GM10248 (cell line): Measurements from ENCODE around the gene THAP5.

Experiments
- CTCF ChIA-PET: fragments of 300-600 bp; sonication (Branson Sonifier 250); formaldehyde crosslinking; extraction: SDS; loops from one replicate; lab custom pipeline; 2021; ENCODE audit warnings: antibody characterized with exemption; lab: Yijun Ruan, JAX
- POLR2A ChIA-PET: fragments of 350-650 bp; sonication (Branson Sonifier 250); formaldehyde crosslinking; extraction: SDS; loops from one replicate; lab custom pipeline; 2020; ENCODE audit warnings: antibody characterized with exemption; lab: Yijun Ruan, JAX
- DNase-seq: peaks from one replicate; pipeline ENCODE4 v3.0.0; 2012; ENCODE audit errors: extremely low spot score
- TF ChIP-seq, protein P1 (sequence below): IDR thresholded peaks from 2 replicates; pipeline ENCODE4 v1.5.1; 2012; ENCODE audit warnings: mild to moderate bottlenecking, low read depth; ENCODE audit errors: extremely low read depth, missing control alignments, control extremely low read depth

The THAP5 gene

DNA sequence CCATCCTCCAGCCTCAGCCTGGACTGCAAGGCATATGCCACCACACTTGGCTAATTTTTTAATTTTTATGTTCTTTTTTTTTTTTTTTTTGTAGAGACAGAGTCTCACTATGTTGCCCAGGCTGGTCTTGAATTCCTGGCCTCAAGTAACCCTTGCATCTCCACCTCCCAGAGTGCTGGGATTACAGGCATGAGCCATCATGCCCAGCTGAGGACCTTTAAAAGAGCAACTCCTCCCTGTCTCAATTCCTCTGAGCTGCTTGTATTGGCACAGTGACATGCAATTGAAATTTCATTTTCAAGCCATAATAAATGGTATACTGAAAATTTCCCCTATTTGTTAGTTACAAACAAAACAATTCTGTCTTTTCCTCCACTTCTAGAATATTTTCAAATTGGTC lies 19.7 kb upstream of the THAP5 start:
- TF ChIP-seq, protein P1, sequence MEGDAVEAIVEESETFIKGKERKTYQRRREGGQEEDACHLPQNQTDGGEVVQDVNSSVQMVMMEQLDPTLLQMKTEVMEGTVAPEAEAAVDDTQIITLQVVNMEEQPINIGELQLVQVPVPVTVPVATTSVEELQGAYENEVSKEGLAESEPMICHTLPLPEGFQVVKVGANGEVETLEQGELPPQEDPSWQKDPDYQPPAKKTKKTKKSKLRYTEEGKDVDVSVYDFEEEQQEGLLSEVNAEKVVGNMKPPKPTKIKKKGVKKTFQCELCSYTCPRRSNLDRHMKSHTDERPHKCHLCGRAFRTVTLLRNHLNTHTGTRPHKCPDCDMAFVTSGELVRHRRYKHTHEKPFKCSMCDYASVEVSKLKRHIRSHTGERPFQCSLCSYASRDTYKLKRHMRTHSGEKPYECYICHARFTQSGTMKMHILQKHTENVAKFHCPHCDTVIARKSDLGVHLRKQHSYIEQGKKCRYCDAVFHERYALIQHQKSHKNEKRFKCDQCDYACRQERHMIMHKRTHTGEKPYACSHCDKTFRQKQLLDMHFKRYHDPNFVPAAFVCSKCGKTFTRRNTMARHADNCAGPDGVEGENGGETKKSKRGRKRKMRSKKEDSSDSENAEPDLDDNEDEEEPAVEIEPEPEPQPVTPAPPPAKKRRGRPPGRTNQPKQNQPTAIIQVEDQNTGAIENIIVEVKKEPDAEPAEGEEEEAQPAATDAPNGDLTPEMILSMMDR = no peak
- POLR2A ChIA-PET = interaction anchor here (0.7 kb wide), 1 partner anchor 20 kb away, joined by 4 read pairs; the partner anchor contains the start of genes DNAJB9 and THAP5
- CTCF ChIA-PET = interaction anchor here (1.3 kb wide), 1 partner anchor 13 kb away, joined by 3 read pairs; no protein-coding TSS in a partner anchor
- no peak for DNase-seq

DNA sequence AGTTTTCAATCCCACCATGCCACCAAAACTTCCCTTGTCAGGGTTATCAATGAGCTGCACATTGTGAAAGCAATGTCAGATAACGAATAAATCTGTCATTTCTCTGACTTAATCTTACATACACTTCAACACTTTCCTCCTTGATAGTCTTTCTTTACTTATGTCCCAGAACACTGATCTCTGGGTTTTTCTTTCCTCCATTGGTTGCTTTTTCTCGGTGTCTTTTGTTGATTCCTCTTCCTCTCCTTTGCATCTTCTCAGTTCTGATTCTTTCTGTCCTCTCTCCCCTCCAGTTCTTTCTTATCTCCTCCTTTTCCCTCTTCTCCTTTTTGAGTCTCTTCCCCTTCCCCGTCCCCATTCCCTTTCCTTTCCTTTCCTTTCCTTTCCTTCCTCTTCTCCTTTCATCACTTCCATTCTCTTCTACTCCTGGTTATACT lies 16.8 kb upstream of the THAP5 start:
- TF ChIP-seq, protein P1 = no peak
- CTCF ChIA-PET = no interaction called here
- POLR2A ChIA-PET = no interaction called here
- DNase-seq = no peak

DNA sequence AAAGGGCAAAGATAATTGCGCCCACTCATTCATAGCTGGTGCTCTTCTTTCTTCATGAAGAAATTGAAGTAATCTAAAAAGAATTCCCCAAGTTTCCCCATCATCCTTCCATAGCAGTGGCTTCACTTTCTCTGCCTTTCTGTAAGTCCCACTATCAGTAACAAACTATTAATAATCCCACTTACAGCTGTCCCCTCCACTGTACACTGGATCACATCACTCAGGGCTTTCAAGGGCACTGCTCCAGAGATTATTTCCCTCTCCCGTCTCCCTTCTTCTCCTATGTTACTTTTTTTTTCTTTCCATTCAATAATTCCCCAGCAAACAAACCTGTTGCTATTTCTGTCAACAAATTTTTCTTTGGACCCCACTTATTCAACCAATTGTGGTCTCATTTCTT lies 16.3 kb upstream of the THAP5 start:
- POLR2A ChIA-PET = no interaction called here
- CTCF ChIA-PET = no interaction called here
- TF ChIP-seq, protein P1 = no peak
- no peak for DNase-seq

DNA sequence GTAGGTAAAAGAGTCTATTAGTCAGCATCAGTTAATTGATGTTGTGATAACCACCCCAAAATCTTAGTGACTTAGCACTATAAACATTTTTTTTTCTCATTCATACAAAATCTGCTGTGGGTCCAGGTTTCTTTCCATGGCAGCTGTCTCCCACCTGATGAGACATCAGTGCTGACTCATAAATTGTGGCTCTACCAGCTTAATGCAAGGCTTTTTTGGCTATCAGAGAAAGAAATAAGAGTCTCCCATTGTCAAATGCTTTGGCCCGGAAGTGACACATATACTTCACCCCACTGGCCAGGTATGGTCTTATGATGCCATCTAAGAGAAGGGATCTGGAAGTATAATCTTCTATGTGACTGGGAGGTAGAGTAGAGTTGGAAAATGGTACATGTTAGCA lies 14.7 kb upstream of the THAP5 start:
- CTCF ChIA-PET = interaction anchor here (0.9 kb wide), 1 partner anchor 10 kb away, joined by 3 read pairs; no protein-coding TSS in a partner anchor
- TF ChIP-seq, protein P1 = no peak
- POLR2A ChIA-PET = no interaction called here
- DNase-seq = no peak

DNA sequence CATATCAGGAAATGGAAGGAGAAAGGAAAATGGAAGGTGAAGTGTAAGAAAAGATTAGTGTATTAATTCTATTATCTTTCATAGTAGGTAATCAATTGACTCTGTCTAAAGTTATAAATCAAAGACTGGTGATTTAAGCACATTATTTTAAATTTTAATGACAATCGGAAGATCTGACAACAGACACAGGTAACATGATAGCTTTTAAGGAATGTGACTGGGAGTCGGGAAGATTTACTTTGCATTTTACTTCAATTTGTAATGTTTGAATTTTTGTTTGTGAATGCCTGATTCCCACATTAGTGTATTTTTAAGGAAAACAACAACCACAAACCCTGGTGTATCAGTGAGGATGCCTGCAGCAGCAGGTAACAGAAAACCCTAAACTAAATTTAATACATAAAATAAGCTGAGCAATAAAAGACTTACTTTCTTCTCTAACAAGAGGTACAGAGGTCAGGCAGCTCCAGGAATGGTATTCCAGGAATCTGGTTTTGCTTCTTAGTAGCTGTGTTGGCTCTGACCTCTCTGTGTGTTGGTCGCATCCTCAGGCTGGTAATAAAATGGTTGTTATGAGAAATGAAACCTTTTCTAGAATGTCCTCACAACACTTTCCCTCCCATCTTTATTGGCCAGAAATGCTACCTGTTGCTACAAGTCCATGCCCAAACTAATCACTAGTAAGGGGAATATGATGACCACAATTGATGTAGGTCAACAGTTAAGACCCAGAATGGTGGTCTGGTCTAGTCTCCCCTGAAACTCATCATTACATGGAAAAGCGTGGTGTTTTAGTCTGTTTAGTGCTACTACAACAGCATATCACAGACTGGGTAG lies 12.4 kb upstream of the THAP5 start:
- POLR2A ChIA-PET = no interaction called here
- DNase-seq = no peak
- TF ChIP-seq, protein P1 = no peak
- CTCF ChIA-PET = no interaction called here

DNA sequence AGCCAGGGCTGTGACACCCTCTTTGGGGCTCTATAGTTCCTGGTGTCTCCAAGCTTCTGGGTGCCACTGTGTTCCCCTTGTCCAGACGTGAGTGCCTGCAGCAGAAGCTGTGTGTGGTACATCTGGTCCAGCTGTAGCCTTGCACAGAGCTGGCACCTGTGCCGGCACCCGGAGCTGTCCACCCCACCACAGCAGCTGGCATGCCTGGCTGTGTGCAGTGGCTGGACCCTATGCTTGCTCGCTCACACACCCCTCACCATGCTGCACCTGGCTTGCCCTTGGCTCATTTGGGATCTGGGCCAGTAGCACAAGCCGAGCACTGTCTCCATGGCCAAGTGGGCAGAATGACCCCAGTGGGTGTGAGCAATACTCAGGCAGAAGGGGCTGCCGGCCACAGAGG lies 10.8 kb upstream of the THAP5 start:
- TF ChIP-seq, protein P1 = no peak
- ChIA-PET POLR2A (no interaction called here), CTCF (interaction anchor here (2.8 kb wide), 1 partner anchor 12 kb away, joined by 9 read pairs; no protein-coding TSS in a partner anchor)
- DNase-seq = no peak
